Femur (tissue), 1 donor: Measurements from ENCODE around the gene GFAP.

ENCODE experiments used
- DNase-seq: peaks from one replicate; pipeline ENCODE4 v3.0.0-alpha.2; 2017

The GFAP gene

GRCh38 chr17:44930667-44931066 lies 15.4 kb upstream of the GFAP start:
- DNase-seq: no peak

GRCh38 chr17:44928950-44929720 lies 13.8 kb upstream of the GFAP start:
- DNase-seq: no peak

- no peak for DNase-seq
These were observed 12.8 kb upstream of the GFAP start for GRCh38 chr17:44928136-44928535.

- DNase-seq: no peak
These were observed 12.4 kb upstream of the GFAP start for GRCh38 chr17:44927696-44928095.

GRCh38 chr17:44926821-44927525 lies 11.7 kb upstream of the GFAP start:
- DNase-seq: no peak

- DNase-seq: no peak
These were observed 10.7 kb upstream of the GFAP start for GRCh38 chr17:44925731-44926697.

- peak; percentile 14 for DNase-seq
These were observed 8.8 kb upstream of the GFAP start for GRCh38 chr17:44924107-44924544.

GRCh38 chr17:44922746-44923470 lies 7.6 kb upstream of the GFAP start:
- DNase-seq: peak; percentile 11

GRCh38 chr17:44922136-44922535 lies 6.8 kb upstream of the GFAP start:
- DNase-seq: no peak

GRCh38 chr17:44921122-44921882 lies 6.0 kb upstream of the GFAP start:
- no peak for DNase-seq

- DNase-seq: no peak
These were observed 5.3 kb upstream of the GFAP start for GRCh38 chr17:44920565-44920940.

- DNase-seq: peak; percentile 88
These were observed 4.7 kb upstream of the GFAP start for GRCh38 chr17:44919885-44920564.

GRCh38 chr17:44919411-44919810 lies 4.1 kb upstream of the GFAP start:
- DNase-seq: no peak

GRCh38 chr17:44918006-44918405 lies 2.7 kb upstream of the GFAP start:
- no peak for DNase-seq

- no peak for DNase-seq
These were observed 2.2 kb upstream of the GFAP start for GRCh38 chr17:44917456-44917855.

- DNase-seq: peak; percentile 72
These were observed 1.5 kb upstream of the GFAP start for GRCh38 chr17:44916781-44917241.

GRCh38 chr17:44915862-44916780 lies 821 bp upstream of the GFAP start:
- DNase-seq: no peak

- no peak for DNase-seq
These were observed 515 bp downstream of the GFAP start for GRCh38 chr17:44914698-44915271.

- no peak for DNase-seq
These were observed 1.2 kb downstream of the GFAP start for GRCh38 chr17:44914148-44914547.
